HEK293 (cell line): ENCODE results near the gene LMO7.
A peak's percentile ranks its signal among the peaks of the same experiment; 100 is the strongest.
"Not testable (repeated sequence)": the region's sequence is repeated elsewhere in the genome, so short reads cannot be mapped to it uniquely, and the experiment has no call there.

ENCODE experiments used
- CTCF ChIA-PET: fragments of 350-600 bp; formaldehyde crosslinking; extraction: SDS; loops from one replicate; lab custom pipeline; 2021; ENCODE audit warnings: antibody characterized with exemption; lab: Yijun Ruan, JAX
- POLR2A ChIA-PET: fragments of 300-600 bp; formaldehyde crosslinking; extraction: SDS; loops from one replicate; lab custom pipeline; 2020; ENCODE audit warnings: antibody characterized with exemption, inconsistent platforms; lab: Yijun Ruan, JAX
- H3K27ac ChIP-seq: fragments of 200-500 bp; sonication (Bioruptor generic); 2 replicates; pipeline ENCODE4 v1.5.1; 2014; ENCODE audit warnings: low read depth, low read length, control low read depth, inconsistent platforms; ENCODE audit errors: extremely low read depth
- H3K36me3 ChIP-seq, 2 experiments: fragments of 200-500 bp in 1 of 2; sonication (Bioruptor generic) in 1 of 2; 1 replicate in 1 of 2; 2 replicates in 1 of 2; pipeline ENCODE4 v1.5.1; 2014 to 2017; ENCODE audit warnings: inconsistent platforms in 2 of 2, low read length in 2 of 2; ENCODE audit not compliant: control insufficient read depth in 2 of 2, insufficient read depth in 1 of 2
- H3K4me1 ChIP-seq: fragments of 200-500 bp; sonication (Bioruptor generic); 2 replicates; pipeline ENCODE4 v1.5.1; 2014; ENCODE audit warnings: mild to moderate bottlenecking, low read length, inconsistent platforms; ENCODE audit not compliant: control insufficient read depth, insufficient read depth
- H3K4me3 ChIP-seq: 2 replicates; pipeline ENCODE4 v1.5.1; 2011; ENCODE audit warnings: low read depth, mild to moderate bottlenecking, control low read depth, low read length, moderate library complexity
- H3K9me3 ChIP-seq: fragments of 200-500 bp; sonication (Bioruptor generic); 2 replicates; pipeline ENCODE4 v1.5.1; 2014; ENCODE audit warnings: low read depth, low read length, inconsistent platforms; ENCODE audit not compliant: control insufficient read depth, insufficient read depth
- BCL11A ChIP-seq: fragments of 450-650 bp; formaldehyde crosslinking; IDR thresholded peaks from 2 replicates; pipeline ENCODE4 v1.5.1; 2016; ENCODE audit warnings: low read depth, missing biosample characterization, missing genetic modification characterization
- BCL6B ChIP-seq: fragments of 450-650 bp; formaldehyde crosslinking; IDR thresholded peaks from 2 replicates; pipeline ENCODE4 v1.5.1; 2017; ENCODE audit warnings: missing biosample characterization, missing genetic modification characterization
- KLF10 ChIP-seq: fragments of 450-650 bp; IDR thresholded peaks from 2 replicates; pipeline ENCODE4 v1.5.1; 2018; ENCODE audit warnings: missing biosample characterization, mild to moderate bottlenecking, missing genetic modification characterization
- MEIS1 ChIP-seq: sonication (generic); formaldehyde crosslinking; IDR thresholded peaks from 2 replicates; pipeline ENCODE4 v1.8.1; 2022; ENCODE audit warnings: missing genetic modification reagents, mild to moderate bottlenecking, borderline replicate concordance
- SETDB1 ChIP-seq: IDR thresholded peaks from one replicate; pipeline ENCODE4 v1.6.1; 2017; ENCODE audit warnings: mild to moderate bottlenecking, low read length, moderate library complexity, mixed read lengths; ENCODE audit not compliant: insufficient read length
- TCF7L2 ChIP-seq: IDR thresholded peaks from 2 replicates; pipeline ENCODE4 v1.6.1; 2011; ENCODE audit warnings: low read depth, mild to moderate bottlenecking, inconsistent platforms, low read length, moderate library complexity, borderline replicate concordance
- WT1 ChIP-seq: fragments of 450-650 bp; formaldehyde crosslinking; IDR thresholded peaks from 2 replicates; pipeline ENCODE4 v1.5.1; 2016; ENCODE audit warnings: missing biosample characterization, missing genetic modification characterization
- YY2 ChIP-seq: fragments of 450-650 bp; formaldehyde crosslinking; IDR thresholded peaks from 2 replicates; pipeline ENCODE4 v1.5.1; 2016; ENCODE audit warnings: missing biosample characterization, missing genetic modification characterization
- ZBTB17 ChIP-seq: fragments of 450-650 bp; formaldehyde crosslinking; IDR thresholded peaks from 2 replicates; pipeline ENCODE4 v1.5.1; 2016; ENCODE audit warnings: missing biosample characterization, missing genetic modification characterization
- ZNF132 ChIP-seq: fragments of 450-650 bp; formaldehyde crosslinking; IDR thresholded peaks from 2 replicates; pipeline ENCODE4 v1.5.1; 2017; ENCODE audit warnings: missing biosample characterization, missing genetic modification characterization, borderline replicate concordance
- ZNF146 ChIP-seq: fragments of 450-650 bp; formaldehyde crosslinking; IDR thresholded peaks from 2 replicates; pipeline ENCODE4 v1.5.1; 2016; ENCODE audit warnings: missing biosample characterization, missing genetic modification characterization
- ZNF248 ChIP-seq: fragments of 450-650 bp; formaldehyde crosslinking; IDR thresholded peaks from 2 replicates; pipeline ENCODE4 v1.5.1; 2017; ENCODE audit warnings: missing biosample characterization, missing genetic modification characterization
- ZNF266 ChIP-seq: fragments of 450-650 bp; formaldehyde crosslinking; IDR thresholded peaks from 2 replicates; pipeline ENCODE4 v1.5.1; 2016; ENCODE audit warnings: missing biosample characterization, missing genetic modification characterization, low read depth
- ZNF350 ChIP-seq: fragments of 450-650 bp; formaldehyde crosslinking; IDR thresholded peaks from 2 replicates; pipeline ENCODE4 v1.5.0; 2017; ENCODE audit warnings: missing biosample characterization, mild to moderate bottlenecking, missing genetic modification characterization
- ZNF366 ChIP-seq: fragments of 450-650 bp; formaldehyde crosslinking; conservative IDR thresholded peaks from 2 replicates; pipeline ENCODE4 v1.5.1; 2016; ENCODE audit warnings: missing biosample characterization, missing genetic modification characterization
- ZNF404 ChIP-seq: fragments of 450-650 bp; formaldehyde crosslinking; IDR thresholded peaks from 2 replicates; pipeline ENCODE4 v1.5.1; 2017; ENCODE audit warnings: missing biosample characterization, missing genetic modification characterization
- ZNF423 ChIP-seq: fragments of 450-650 bp; formaldehyde crosslinking; IDR thresholded peaks from 2 replicates; pipeline ENCODE4 v1.5.1; 2016; ENCODE audit warnings: missing biosample characterization, missing genetic modification characterization
- ZNF473 ChIP-seq: fragments of 450-650 bp; formaldehyde crosslinking; IDR thresholded peaks from 2 replicates; pipeline ENCODE4 v1.5.1; 2017; ENCODE audit warnings: missing biosample characterization, missing genetic modification characterization
- ZNF549 ChIP-seq: fragments of 450-650 bp; IDR thresholded peaks from 2 replicates; pipeline ENCODE4 v1.5.1; 2018; ENCODE audit warnings: missing biosample characterization, missing genetic modification characterization, mild to moderate bottlenecking, inconsistent platforms, moderate library complexity
- ZNF558 ChIP-seq: fragments of 450-650 bp; formaldehyde crosslinking; IDR thresholded peaks from 2 replicates; pipeline ENCODE4 v1.5.1; 2016; ENCODE audit warnings: missing biosample characterization, missing genetic modification characterization
- ZNF692 ChIP-seq: fragments of 450-650 bp; formaldehyde crosslinking; IDR thresholded peaks from 2 replicates; pipeline ENCODE4 v1.5.1; 2016; ENCODE audit warnings: missing biosample characterization, missing genetic modification characterization
- ZNF707 ChIP-seq: fragments of 450-650 bp; formaldehyde crosslinking; IDR thresholded peaks from 2 replicates; pipeline ENCODE4 v1.5.1; 2016; ENCODE audit warnings: missing biosample characterization, missing genetic modification characterization
- ZNF76 ChIP-seq: fragments of 450-650 bp; formaldehyde crosslinking; IDR thresholded peaks from 2 replicates; pipeline ENCODE4; 2016; ENCODE audit warnings: low read depth, missing biosample characterization, missing genetic modification characterization, borderline replicate concordance
- ZNF837 ChIP-seq: fragments of 450-650 bp; formaldehyde crosslinking; IDR thresholded peaks from 2 replicates; pipeline ENCODE4 v1.5.1; 2016; ENCODE audit warnings: missing biosample characterization, missing genetic modification characterization
- ZSCAN5A ChIP-seq: fragments of 450-650 bp; formaldehyde crosslinking; IDR thresholded peaks from 2 replicates; pipeline ENCODE4 v1.5.1; 2016; ENCODE audit warnings: missing biosample characterization, missing genetic modification characterization

Gene LMO7

GRCh38 chr13:75776550-75776949 lies 140.4 kb downstream of the LMO7 start (continued):
- TF ChIP-seq ZNF423 (tag by site-specific recombination), result no peak
- TF ChIP-seq, all 188 proteins: peak for 0

- ChIA-PET CTCF (no interaction called here), POLR2A (no interaction called here)
- Histone ChIP-seq H3K9me3 (no peaks in the 10 kb centered on the region), H3K27ac (no peak overlapping the region), H3K4me1 (no peaks in the 10 kb centered on the region), H3K36me3 (no peaks in the 10 kb centered on the region), H3K4me3 (no peak overlapping the region)
- TF ChIP-seq TCF7L2 (no peak), ZNF76 (tag by site-specific recombination) (no peak), ZNF692 (tag by site-specific recombination) (no peak), ZSCAN5A (tag by site-specific recombination) (no peak), ZNF366 (no peak), ZNF404 (tag by site-specific recombination) (no peak), ZBTB17 (tag by site-specific recombination) (no peak), ZNF350 (tag by site-specific recombination) (no peak), ZNF837 (tag by site-specific recombination) (no peak), ZNF707 (tag by site-specific recombination) (no peak), ZNF266 (tag by site-specific recombination) (no peak), BCL11A (tag by site-specific recombination) (no peak), ZNF132 (no peak), YY2 (tag by site-specific recombination) (no peak), ZNF558 (tag by site-specific recombination) (no peak), ZNF473 (no peak), KLF10 (tag by site-specific recombination) (no peak), ZNF248 (tag by site-specific recombination) (no peak)
Measured at GRCh38 chr13:75779393-75779792, 143.3 kb downstream of the LMO7 start.

GRCh38 chr13:75780103-75780502 lies 144.0 kb downstream of the LMO7 start:
- TF ChIP-seq SETDB1, result peak; percentile 55
- H3K4me1 ChIP-seq, H3K36me3 ChIP-seq, POLR2A ChIA-PET, H3K27ac ChIP-seq, CTCF ChIA-PET, H3K9me3 ChIP-seq, H3K4me3 ChIP-seq: not testable (repeated sequence)

GRCh38 chr13:75782985-75783384 lies 146.9 kb downstream of the LMO7 start:
- no peaks in the 10 kb centered on the region for H3K36me3 ChIP-seq
- H3K27ac ChIP-seq, result no peak overlapping the region
- no peaks in the 10 kb centered on the region for H3K9me3 ChIP-seq
- no peak for TF ChIP-seq ZNF132
- no peak for TF ChIP-seq MEIS1 (CRISPR knock-in tag)
- no peak for TF ChIP-seq ZNF146
- no peak for TF ChIP-seq BCL6B (tag by site-specific recombination)
- no peak for TF ChIP-seq ZNF423 (tag by site-specific recombination)
- TF ChIP-seq WT1, result no peak
- TF ChIP-seq ZNF549, result no peak
- no peak for TF ChIP-seq YY2 (tag by site-specific recombination)
- POLR2A ChIA-PET, result no interaction called here
- H3K4me3 ChIP-seq, result no peak overlapping the region
- CTCF ChIA-PET, result no interaction called here
- H3K4me1 ChIP-seq, result no peaks in the 10 kb centered on the region
